Measurements from ENCODE around the gene HARS1.
A peak's percentile ranks its signal among the peaks of the same experiment; 100 is the strongest.

The HARS1 gene

GRCh38 chr5:140700177-140701144 lies 9.3 kb upstream of the HARS1 start, which contains the start of gene ZMAT2:
ZMAT2 (plus strand) TSS chr5:140700447; CDS start chr5:140700461, 14 bp downstream.
- peak; percentile 98 for DNase-seq (ENCODE audit: low read depth)
- H3K4me3 ChIP-seq (ENCODE audit: low read depth, low read length) = peak within 1 kb of the TSS; percentile 92
- TF ChIP-seq, protein P1, sequence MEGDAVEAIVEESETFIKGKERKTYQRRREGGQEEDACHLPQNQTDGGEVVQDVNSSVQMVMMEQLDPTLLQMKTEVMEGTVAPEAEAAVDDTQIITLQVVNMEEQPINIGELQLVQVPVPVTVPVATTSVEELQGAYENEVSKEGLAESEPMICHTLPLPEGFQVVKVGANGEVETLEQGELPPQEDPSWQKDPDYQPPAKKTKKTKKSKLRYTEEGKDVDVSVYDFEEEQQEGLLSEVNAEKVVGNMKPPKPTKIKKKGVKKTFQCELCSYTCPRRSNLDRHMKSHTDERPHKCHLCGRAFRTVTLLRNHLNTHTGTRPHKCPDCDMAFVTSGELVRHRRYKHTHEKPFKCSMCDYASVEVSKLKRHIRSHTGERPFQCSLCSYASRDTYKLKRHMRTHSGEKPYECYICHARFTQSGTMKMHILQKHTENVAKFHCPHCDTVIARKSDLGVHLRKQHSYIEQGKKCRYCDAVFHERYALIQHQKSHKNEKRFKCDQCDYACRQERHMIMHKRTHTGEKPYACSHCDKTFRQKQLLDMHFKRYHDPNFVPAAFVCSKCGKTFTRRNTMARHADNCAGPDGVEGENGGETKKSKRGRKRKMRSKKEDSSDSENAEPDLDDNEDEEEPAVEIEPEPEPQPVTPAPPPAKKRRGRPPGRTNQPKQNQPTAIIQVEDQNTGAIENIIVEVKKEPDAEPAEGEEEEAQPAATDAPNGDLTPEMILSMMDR (IDR thresholded peaks at IDR 0.05; ENCODE audit: control insufficient read depth, extremely low read depth, insufficient read depth) = no peak

DNA sequence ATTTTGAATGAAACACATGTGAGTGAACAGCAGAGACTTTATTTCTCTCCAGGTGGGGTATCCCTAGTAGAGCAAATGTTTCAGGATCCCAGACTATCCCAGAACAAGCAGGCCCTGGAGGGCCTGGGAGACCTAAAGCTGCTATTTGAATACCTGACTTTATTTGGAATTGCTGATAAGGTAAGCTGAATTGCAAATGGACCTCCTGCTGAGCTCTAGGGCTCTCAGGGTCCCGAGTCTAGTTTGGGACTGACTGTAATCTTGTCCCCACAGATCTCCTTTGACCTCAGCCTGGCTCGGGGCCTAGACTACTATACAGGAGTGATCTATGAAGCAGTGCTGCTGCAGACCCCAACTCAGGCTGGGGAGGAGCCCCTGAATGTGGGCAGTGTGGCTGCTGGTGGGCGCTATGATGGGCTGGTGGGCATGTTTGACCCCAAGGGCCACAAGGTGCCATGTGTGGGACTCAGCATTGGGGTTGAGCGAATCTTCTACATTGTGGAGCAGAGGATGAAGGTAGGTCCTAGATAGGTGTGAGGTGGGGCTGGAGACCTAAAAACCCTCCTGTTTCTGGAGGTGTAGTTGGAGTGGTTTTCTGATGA lies 5.8 kb upstream of the HARS1 start:
- TF ChIP-seq, protein P1 (IDR thresholded peaks at IDR 0.05; ENCODE audit: control insufficient read depth, extremely low read depth, insufficient read depth) = no peak
- H3K4me3 ChIP-seq (ENCODE audit: low read depth, low read length) = no peak overlapping the region
- no peak for DNase-seq (ENCODE audit: low read depth)

GRCh38 chr5:140694276-140694675 lies 3.1 kb upstream of the HARS1 start:
- no peak for DNase-seq (ENCODE audit: low read depth)

GRCh38 chr5:140690376-140690932 lies 716 bp downstream of the HARS1 start:
- peak overlapping the region; percentile 98 for H3K4me3 ChIP-seq (ENCODE audit: low read depth, low read length)
- TF ChIP-seq, protein P1 (IDR thresholded peaks at IDR 0.05; ENCODE audit: control insufficient read depth, extremely low read depth, insufficient read depth) = no peak
- DNase-seq (ENCODE audit: low read depth) = no peak

More at GRCh38 chr5:140694276-140694675, 3.1 kb upstream of the HARS1 start:
- TF ChIP-seq, protein P1 (IDR thresholded peaks at IDR 0.05; ENCODE audit: control insufficient read depth, extremely low read depth, insufficient read depth) = no peak
- H3K4me3 ChIP-seq (ENCODE audit: low read depth, low read length) = no peak overlapping the region

DNA sequence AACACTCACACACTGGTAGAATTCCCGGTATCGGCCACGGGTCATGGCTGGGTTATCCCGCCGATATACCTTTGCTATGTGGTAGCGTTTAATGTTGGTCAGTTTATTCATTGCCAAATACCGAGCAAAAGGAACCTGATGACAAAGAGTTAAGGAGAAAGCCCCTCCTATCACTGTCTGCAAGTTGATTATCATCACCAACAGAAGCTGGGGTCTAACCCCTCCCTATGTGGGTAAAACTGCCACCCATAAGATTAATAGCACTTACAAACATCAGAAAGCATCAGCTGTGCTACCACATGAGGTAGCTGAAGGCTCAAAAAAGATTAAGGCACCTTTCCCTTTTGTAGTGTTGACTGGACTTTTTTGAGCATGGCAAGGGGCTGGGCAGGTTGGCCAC lies 12.2 kb downstream of the HARS1 start:
- TF ChIP-seq, protein P1 (IDR thresholded peaks at IDR 0.05; ENCODE audit: control insufficient read depth, extremely low read depth, insufficient read depth) = no peak
- no peak for DNase-seq (ENCODE audit: low read depth)
- no peak overlapping the region for H3K4me3 ChIP-seq (ENCODE audit: low read depth, low read length)

DNA sequence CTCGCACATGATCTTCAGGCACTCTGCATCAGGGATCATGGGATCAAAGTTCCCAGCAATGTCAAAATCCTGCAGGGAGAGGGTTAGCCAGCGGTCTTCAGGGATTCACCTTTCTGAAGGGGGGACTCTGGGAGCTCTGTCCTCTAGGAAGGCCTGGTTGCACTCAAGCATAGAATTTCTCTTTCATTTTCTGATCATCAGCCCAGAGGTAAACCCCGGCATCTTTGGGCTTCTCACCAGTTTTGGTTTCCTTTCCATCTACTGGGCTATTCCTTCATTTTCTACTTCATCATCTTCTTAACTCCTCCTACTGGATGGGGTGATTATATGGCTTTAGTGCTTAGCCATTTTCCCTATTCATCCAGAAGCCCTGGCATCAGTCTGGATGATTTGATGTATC lies 13.2 kb downstream of the HARS1 start:
- TF ChIP-seq, protein P1 (IDR thresholded peaks at IDR 0.05; ENCODE audit: control insufficient read depth, extremely low read depth, insufficient read depth) = no peak

More for the DNA sequence above, 13.2 kb downstream of the HARS1 start:
- no peak for DNase-seq (ENCODE audit: low read depth)
- H3K4me3 ChIP-seq (ENCODE audit: low read depth, low read length) = no peak overlapping the region

All from LNCaP clone FGC (cell line).